ENCODE data around the gene GNAO1. TPM values are rescaled to one million over a fixed set of nuclear protein-coding genes. Genes with fewer than 3 reads are reported as not detected.

The GNAO1 gene
- polyA plus RNA-seq, 3 donors = not detected

DNA sequence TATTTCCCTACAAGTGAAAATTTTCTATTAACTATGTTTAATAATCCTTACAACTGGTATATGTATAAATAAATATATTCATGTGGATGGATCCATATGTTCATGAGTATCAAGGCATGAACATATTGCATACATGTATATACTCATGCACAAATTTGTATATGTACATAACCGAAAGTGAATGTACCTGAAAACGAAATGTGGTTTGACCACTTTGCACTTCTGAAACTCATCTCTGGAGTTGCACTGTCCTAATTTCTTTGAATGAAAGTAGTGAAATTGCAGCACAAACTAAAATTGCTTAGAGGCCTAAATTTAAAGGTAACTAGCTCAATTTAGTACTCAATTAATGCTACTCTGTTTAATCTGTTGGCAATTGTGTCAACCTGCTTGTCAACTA, 27.4 kb upstream of the GNAO1 start:
- Histone ChIP-seq H3K79me2 (ENCODE audit: insufficient read depth, low read length) (no peaks in the 10 kb centered on the region), H3K9me3 (replicated peaks in 1 of 2; ENCODE audit: control insufficient read depth in 1 of 2, insufficient read depth in 1 of 2, low read length in 2 of 2) (no peaks in the 10 kb centered on the region), H3K4me1 (ENCODE audit: control insufficient read depth in 1 of 2, insufficient read depth in 2 of 2, low read length in 2 of 2) (no peaks in the 10 kb centered on the region), H4K20me1 (ENCODE audit: insufficient read depth, low read length) (no peaks in the 10 kb centered on the region), H2AFZ (ENCODE audit: insufficient read depth, low read depth, low read length, poor library complexity, severe bottlenecking) (no peak overlapping the region), H3K27me3 (ENCODE audit: control insufficient read depth in 2 of 2, insufficient read depth in 2 of 2, low read length in 2 of 2) (no peaks in the 10 kb centered on the region), H3K27ac (ENCODE audit: low read depth in 1 of 2, low read length in 2 of 2) (no peak overlapping the region), H3K4me3 (replicated peaks in 1 of 3; ENCODE audit: low read depth in 2 of 3, low read length in 3 of 3) (no peak overlapping the region), H3K9ac (ENCODE audit: insufficient read depth, low read length, poor library complexity, severe bottlenecking) (no peak overlapping the region), H3K36me3 (replicated peaks in 1 of 2; ENCODE audit: control insufficient read depth in 1 of 2, insufficient read depth in 2 of 2, low read length in 2 of 2) (no peaks in the 10 kb centered on the region), H3K4me2 (replicated peaks; ENCODE audit: extremely low read depth, low read length, poor library complexity, severe bottlenecking) (no peak overlapping the region)
- Mint-ChIP-seq H3K9me3 (peaks cover 0 to 3% (median 2%) of the 10 kb centered on the region in 7 donors), H3K27me3 (ENCODE audit: low read depth in 3 of 3) (peaks cover 0 to 5% (median 4%) of the 10 kb centered on the region in 3 donors), H3K27ac (no peak overlapping the region), H3K4me3 (no peak overlapping the region), H3K36me3 (no peaks in the 10 kb centered on the region), H3K4me1 (no peaks in the 10 kb centered on the region)
- intact Hi-C loops (cut with micrococcal nuclease) = no loop called here
- no peak for DNase-seq
- no CpG with 5 or more reads among the region's 2 CpGs for WGBS (ENCODE audit: insufficient coverage)
- TF ChIP-seq, protein P1, sequence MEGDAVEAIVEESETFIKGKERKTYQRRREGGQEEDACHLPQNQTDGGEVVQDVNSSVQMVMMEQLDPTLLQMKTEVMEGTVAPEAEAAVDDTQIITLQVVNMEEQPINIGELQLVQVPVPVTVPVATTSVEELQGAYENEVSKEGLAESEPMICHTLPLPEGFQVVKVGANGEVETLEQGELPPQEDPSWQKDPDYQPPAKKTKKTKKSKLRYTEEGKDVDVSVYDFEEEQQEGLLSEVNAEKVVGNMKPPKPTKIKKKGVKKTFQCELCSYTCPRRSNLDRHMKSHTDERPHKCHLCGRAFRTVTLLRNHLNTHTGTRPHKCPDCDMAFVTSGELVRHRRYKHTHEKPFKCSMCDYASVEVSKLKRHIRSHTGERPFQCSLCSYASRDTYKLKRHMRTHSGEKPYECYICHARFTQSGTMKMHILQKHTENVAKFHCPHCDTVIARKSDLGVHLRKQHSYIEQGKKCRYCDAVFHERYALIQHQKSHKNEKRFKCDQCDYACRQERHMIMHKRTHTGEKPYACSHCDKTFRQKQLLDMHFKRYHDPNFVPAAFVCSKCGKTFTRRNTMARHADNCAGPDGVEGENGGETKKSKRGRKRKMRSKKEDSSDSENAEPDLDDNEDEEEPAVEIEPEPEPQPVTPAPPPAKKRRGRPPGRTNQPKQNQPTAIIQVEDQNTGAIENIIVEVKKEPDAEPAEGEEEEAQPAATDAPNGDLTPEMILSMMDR (IDR thresholded peaks at IDR 0.05) = no peak

GRCh38 chr16:56164636-56165035, 26.7 kb upstream of the GNAO1 start:
- Mint-ChIP-seq H3K27me3 (ENCODE audit: low read depth in 3 of 3) (peaks cover 0 to 5% (median 4%) of the 10 kb centered on the region in 3 donors), H3K4me1 (no peaks in the 10 kb centered on the region), H3K27ac (no peak overlapping the region), H3K36me3 (no peaks in the 10 kb centered on the region), H3K9me3 (peaks cover 0 to 3% (median 0%) of the 10 kb centered on the region in 7 donors), H3K4me3 (no peak overlapping the region)
- no peaks in the 10 kb centered on the region for H3K9me3 ChIP-seq (replicated peaks in 1 of 2; ENCODE audit: control insufficient read depth in 1 of 2, insufficient read depth in 1 of 2, low read length in 2 of 2)
- no peak overlapping the region for H3K9ac ChIP-seq (ENCODE audit: insufficient read depth, low read length, poor library complexity, severe bottlenecking)
- no peaks in the 10 kb centered on the region for H3K4me1 ChIP-seq (ENCODE audit: control insufficient read depth in 1 of 2, insufficient read depth in 2 of 2, low read length in 2 of 2)
- TF ChIP-seq, protein P1 (IDR thresholded peaks at IDR 0.05) = no peak
- no peak overlapping the region for H3K4me2 ChIP-seq (replicated peaks; ENCODE audit: extremely low read depth, low read length, poor library complexity, severe bottlenecking)
- H3K27me3 ChIP-seq (ENCODE audit: control insufficient read depth in 2 of 2, insufficient read depth in 2 of 2, low read length in 2 of 2) = no peaks in the 10 kb centered on the region
- DNase-seq = no peak
- no peaks in the 10 kb centered on the region for H4K20me1 ChIP-seq (ENCODE audit: insufficient read depth, low read length)
- intact Hi-C loops (cut with micrococcal nuclease) = no loop called here
- H3K4me3 ChIP-seq (replicated peaks in 1 of 3; ENCODE audit: low read depth in 2 of 3, low read length in 3 of 3) = no peak overlapping the region
- no peaks in the 10 kb centered on the region for H3K79me2 ChIP-seq (ENCODE audit: insufficient read depth, low read length)
- no peak overlapping the region for H3K27ac ChIP-seq (ENCODE audit: low read depth in 1 of 2, low read length in 2 of 2)
- H3K36me3 ChIP-seq (replicated peaks in 1 of 2; ENCODE audit: control insufficient read depth in 1 of 2, insufficient read depth in 2 of 2, low read length in 2 of 2) = no peaks in the 10 kb centered on the region
- H2AFZ ChIP-seq (ENCODE audit: insufficient read depth, low read depth, low read length, poor library complexity, severe bottlenecking) = no peak overlapping the region

All from CD14-positive monocyte (primary cell).